SK-N-SH (cell line): ENCODE results near the gene PCBD1. TPM values are rescaled to one million over a fixed set of nuclear protein-coding genes. Genes with fewer than 3 reads are reported as not detected.

ENCODE experiments used
- CTCF ChIA-PET: fragments of 300-600, 350-600 bp; formaldehyde crosslinking; extraction: SDS; loops from one replicate; lab custom pipeline; 2021; lab: Yijun Ruan, JAX
- POLR2A ChIA-PET: fragments of 350-600 bp; sonication (Branson Sonifier 250); formaldehyde crosslinking; extraction: SDS; loops from one replicate; lab custom pipeline; 2020; ENCODE audit warnings: antibody characterized with exemption, inconsistent platforms; lab: Yijun Ruan, JAX
- DNase-seq: peaks from one replicate; pipeline ENCODE4 v3.0.0; 2012
- H2AFZ ChIP-seq: fragments of 200-600 bp; sonication (generic); 2 replicates; pipeline ENCODE4 v1.8.1; 2016; ENCODE audit warnings: antibody characterized with exemption, mild to moderate bottlenecking, low read depth
- H3F3A ChIP-seq: fragments of 200-600 bp; sonication (generic); replicated peaks from 2 replicates; pipeline ENCODE3; 2016; ENCODE audit warnings: antibody characterized with exemption, mild to moderate bottlenecking; ENCODE audit not compliant: insufficient read depth
- H3K27ac ChIP-seq, 2 experiments: fragments of 200-500 bp in 1 of 2; fragments of 200-600 bp in 1 of 2; sonication (Bioruptor generic) in 1 of 2; sonication (generic), shearing (Covaris generic) in 1 of 2; 2 replicates each; pipeline versions ENCODE4 v1.5.1 to v1.6.1; 2014 to 2016; ENCODE audit warnings: low read depth in 2 of 2, inconsistent platforms in 1 of 2, low read length in 1 of 2, mild to moderate bottlenecking in 1 of 2, mixed read lengths in 1 of 2
- H3K27me3 ChIP-seq: fragments of 200-600 bp; sonication (generic), shearing (Covaris generic); 2 replicates; pipeline ENCODE4 v1.6.1; 2016; ENCODE audit warnings: mixed run types; ENCODE audit not compliant: insufficient read depth
- H3K36me3 ChIP-seq, 2 experiments: fragments of 200-500 bp in 1 of 2; fragments of 200-600 bp in 1 of 2; sonication (Bioruptor generic) in 1 of 2; sonication (generic) in 1 of 2; replicated peaks in 1 of 2; 2 replicates each; pipeline versions ENCODE3 to v1.5.1; 2014 to 2016; ENCODE audit warnings: low read length in 1 of 2, mild to moderate bottlenecking in 1 of 2; ENCODE audit not compliant: insufficient read depth in 2 of 2, control insufficient read depth in 1 of 2
- H3K4me1 ChIP-seq, 2 experiments: fragments of 200-500 bp in 1 of 2; fragments of 200-600 bp in 1 of 2; sonication (Bioruptor generic) in 1 of 2; sonication (generic), shearing (Covaris generic) in 1 of 2; 2 replicates each; pipeline versions ENCODE4 v1.5.1 to v1.6.1; 2014 to 2016; ENCODE audit warnings: low read depth in 1 of 2, low read length in 1 of 2, mixed run types in 1 of 2; ENCODE audit not compliant: insufficient read depth in 2 of 2, control insufficient read depth in 1 of 2
- H3K4me2 ChIP-seq: fragments of 200-600 bp; sonication (generic), shearing (Covaris generic); 2 replicates; pipeline ENCODE4 v1.6.1; 2017; ENCODE audit warnings: mixed run types
- H3K4me3 ChIP-seq, 2 experiments: fragments of 200-500 bp in 1 of 2; fragments of 200-600 bp in 1 of 2; sonication (Bioruptor generic) in 1 of 2; sonication (generic), shearing (Covaris generic) in 1 of 2; 2 replicates each; pipeline versions ENCODE4 v1.5.1 to v1.8.1; 2014 to 2016; ENCODE audit warnings: low read depth in 2 of 2, inconsistent platforms in 1 of 2, low read length in 1 of 2, mild to moderate bottlenecking in 1 of 2, mixed read lengths in 1 of 2, moderate library complexity in 1 of 2
- H3K79me2 ChIP-seq: fragments of 200-600 bp; sonication (generic); 2 replicates; pipeline ENCODE4 v1.8.1; 2017; ENCODE audit warnings: mild to moderate bottlenecking; ENCODE audit not compliant: insufficient read depth
- H3K9ac ChIP-seq: fragments of 200-600 bp; sonication (generic); 2 replicates; pipeline ENCODE4 v1.6.1; 2017; ENCODE audit warnings: mixed run types
- H3K9me2 ChIP-seq: fragments of 200-600 bp; sonication (generic); 2 replicates; pipeline ENCODE4 v1.6.1; 2017; ENCODE audit warnings: mixed run types
- H3K9me3 ChIP-seq: fragments of 200-600 bp; sonication (generic); 2 replicates; pipeline ENCODE4 v1.6.1; 2017; ENCODE audit warnings: mixed run types, mild to moderate bottlenecking, moderate library complexity
- H4K20me1 ChIP-seq: fragments of 200-600 bp; sonication (generic); 2 replicates; pipeline ENCODE4 v1.6.1; 2017; ENCODE audit warnings: mild to moderate bottlenecking, mixed run types; ENCODE audit not compliant: insufficient read depth
- ELF1 ChIP-seq: IDR thresholded peaks from 2 replicates; pipeline ENCODE4 v1.4.0; 2012
- FOSL2 ChIP-seq: IDR thresholded peaks from 2 replicates; pipeline ENCODE4 v1.4.0; 2012; ENCODE audit warnings: low read depth, mild to moderate bottlenecking, moderate library complexity, borderline replicate concordance
- FOXJ3 ChIP-seq: sonication (generic); formaldehyde crosslinking; IDR thresholded peaks from 2 replicates; pipeline ENCODE4 v1.5.1; 2020; ENCODE audit warnings: mild to moderate bottlenecking, missing genetic modification reagents
- GATA2 ChIP-seq: sonication (generic); formaldehyde crosslinking; IDR thresholded peaks from 2 replicates; pipeline ENCODE4 v1.5.0; 2020; ENCODE audit warnings: mild to moderate bottlenecking, missing genetic modification reagents
- MEF2A ChIP-seq: IDR thresholded peaks from 2 replicates; pipeline ENCODE4 v1.4.0; 2012; ENCODE audit warnings: low read depth, borderline replicate concordance
- MXI1 ChIP-seq: IDR thresholded peaks from 2 replicates; pipeline ENCODE4 v1.6.1; 2012; ENCODE audit warnings: mild to moderate bottlenecking, low read depth, low read length, improper control_type of control experiment
- NRF1 ChIP-seq: IDR thresholded peaks from 2 replicates; pipeline ENCODE4 v1.6.1; 2012; ENCODE audit warnings: low read depth, mild to moderate bottlenecking, low read length
- RAD21 ChIP-seq: IDR thresholded peaks from 2 replicates; pipeline ENCODE4 v1.6.1; 2012; ENCODE audit warnings: mild to moderate bottlenecking, low read length
- RFX5 ChIP-seq: IDR thresholded peaks from 2 replicates; pipeline ENCODE4 v1.6.1; 2012; ENCODE audit warnings: mild to moderate bottlenecking, improper control_type of control experiment, low read length
- RXRA ChIP-seq: IDR thresholded peaks from 2 replicates; pipeline ENCODE4 v1.4.0; 2012; ENCODE audit warnings: low read depth, mild to moderate bottlenecking, borderline replicate concordance
- TCF12 ChIP-seq: IDR thresholded peaks from 2 replicates; pipeline ENCODE4 v1.4.0; 2012
- TEAD4 ChIP-seq: IDR thresholded peaks from 2 replicates; pipeline ENCODE4 v1.4.0; 2012; ENCODE audit warnings: mild to moderate bottlenecking, borderline replicate concordance; ENCODE audit not compliant: insufficient read depth
- WGBS: methylation state at CpG from one replicate; pipeline ENCODE4 v1.1.6; 2017; ENCODE audit warnings: low lambda C conversion rate; 5-methylcytosine and 5-hydroxymethylcytosine counted together
- polyA plus RNA-seq, 3 experiments: library from polyadenylated mRNA; depleted of rRNA; stranded (reverse); fragments of >200 nt; gene quantifications; 2 replicates each; pipeline ENCODE4 v1.2.3, GENCODE V29; 2012
- TF ChIP-seq, protein P1 (sequence below): fragments of 150-350 bp; IDR thresholded peaks from 2 replicates; pipeline ENCODE4 v1.6.1; 2016; ENCODE audit warnings: mild to moderate bottlenecking, low read depth, low read length
- TF ChIP-seq, protein P2 (sequence below): fragments of 150-350 bp; IDR thresholded peaks from 2 replicates; pipeline ENCODE4 v1.6.1; 2017; ENCODE audit warnings: antibody characterized with exemption, low read length, low read depth, borderline replicate concordance
- TF ChIP-seq, protein P3 (sequence below): IDR thresholded peaks from 2 replicates; pipeline ENCODE4; 2012
- TF ChIP-seq, protein P4 (sequence below): IDR thresholded peaks from 2 replicates; pipeline ENCODE4 v1.4.0; 2012; ENCODE audit warnings: low read depth, borderline replicate concordance

Gene PCBD1
- polyA plus RNA-seq, 1 of the 3 experiments (the other 2 are of a cell fraction) = 112 TPM

DNA sequence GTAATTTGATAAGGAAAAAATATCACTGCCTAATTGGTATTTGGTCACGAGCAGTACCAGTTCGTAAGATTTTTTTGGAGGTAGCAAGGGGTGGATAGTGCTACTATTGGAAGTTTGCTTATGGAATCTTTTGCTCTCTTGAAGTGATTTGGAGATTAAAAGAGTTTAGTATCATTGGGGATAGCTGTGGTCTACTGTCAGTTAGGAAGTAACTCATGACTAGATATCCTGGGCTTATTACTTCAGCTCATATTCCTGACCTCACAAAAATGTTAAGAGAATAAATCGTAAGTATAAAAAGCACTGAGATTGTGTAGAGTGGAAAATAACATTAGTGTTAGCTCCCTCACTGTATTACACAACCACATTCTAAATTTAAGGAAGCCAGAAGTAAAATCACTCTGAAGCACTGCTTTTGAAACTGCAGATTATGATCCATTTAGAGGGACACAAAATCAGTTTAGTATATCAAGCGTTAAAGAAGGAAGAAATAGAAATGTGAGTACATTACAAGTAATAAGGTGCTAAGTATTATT lies 50.0 kb downstream of the PCBD1 start:
- H3K9me3 ChIP-seq = no peaks in the 10 kb centered on the region
- no peak overlapping the region for H3K9ac ChIP-seq
- H3F3A ChIP-seq = peaks cover 32% of the 10 kb centered on the region
- no peaks in the 10 kb centered on the region for H3K9me2 ChIP-seq
- 52% methylated on average over 4 of the region's 4 CpGs for WGBS
- peaks cover 35 to 39% of the 10 kb centered on the region in 2 experiments for H3K36me3 ChIP-seq
- no peak overlapping the region for H2AFZ ChIP-seq
- DNase-seq = no peak
- peak overlapping the region in 1 of 2 experiments; percentile 35; a peak in 2 of 4 replicates for H3K27ac ChIP-seq
- no peaks in the 10 kb centered on the region for H3K27me3 ChIP-seq
- CTCF ChIA-PET = interaction anchor here (1.1 kb wide), 1 partner anchor 17 kb away, joined by 3 read pairs; no protein-coding TSS in a partner anchor
- peaks cover 6 to 22% of the 10 kb centered on the region in 2 experiments for H3K4me1 ChIP-seq
- POLR2A ChIA-PET = no interaction called here
- H3K4me2 ChIP-seq = no peak overlapping the region
- no peak overlapping the region for H3K4me3 ChIP-seq
- no peak for TF ChIP-seq RAD21
- TF ChIP-seq, protein P1, sequence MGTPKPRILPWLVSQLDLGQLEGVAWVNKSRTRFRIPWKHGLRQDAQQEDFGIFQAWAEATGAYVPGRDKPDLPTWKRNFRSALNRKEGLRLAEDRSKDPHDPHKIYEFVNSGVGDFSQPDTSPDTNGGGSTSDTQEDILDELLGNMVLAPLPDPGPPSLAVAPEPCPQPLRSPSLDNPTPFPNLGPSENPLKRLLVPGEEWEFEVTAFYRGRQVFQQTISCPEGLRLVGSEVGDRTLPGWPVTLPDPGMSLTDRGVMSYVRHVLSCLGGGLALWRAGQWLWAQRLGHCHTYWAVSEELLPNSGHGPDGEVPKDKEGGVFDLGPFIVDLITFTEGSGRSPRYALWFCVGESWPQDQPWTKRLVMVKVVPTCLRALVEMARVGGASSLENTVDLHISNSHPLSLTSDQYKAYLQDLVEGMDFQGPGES = no peak
- TF ChIP-seq RXRA = no peak
- TF ChIP-seq MXI1 = no peak
- TF ChIP-seq RFX5 = no peak
- TF ChIP-seq NRF1 = no peak
- TF ChIP-seq FOXJ3 = no peak
- no peak for TF ChIP-seq MEF2A
- no peak for TF ChIP-seq GATA2 (CRISPR knock-in tag)
- TF ChIP-seq, protein P2, sequence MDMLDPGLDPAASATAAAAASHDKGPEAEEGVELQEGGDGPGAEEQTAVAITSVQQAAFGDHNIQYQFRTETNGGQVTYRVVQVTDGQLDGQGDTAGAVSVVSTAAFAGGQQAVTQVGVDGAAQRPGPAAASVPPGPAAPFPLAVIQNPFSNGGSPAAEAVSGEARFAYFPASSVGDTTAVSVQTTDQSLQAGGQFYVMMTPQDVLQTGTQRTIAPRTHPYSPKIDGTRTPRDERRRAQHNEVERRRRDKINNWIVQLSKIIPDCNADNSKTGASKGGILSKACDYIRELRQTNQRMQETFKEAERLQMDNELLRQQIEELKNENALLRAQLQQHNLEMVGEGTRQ = no peak
- TF ChIP-seq, protein P3, sequence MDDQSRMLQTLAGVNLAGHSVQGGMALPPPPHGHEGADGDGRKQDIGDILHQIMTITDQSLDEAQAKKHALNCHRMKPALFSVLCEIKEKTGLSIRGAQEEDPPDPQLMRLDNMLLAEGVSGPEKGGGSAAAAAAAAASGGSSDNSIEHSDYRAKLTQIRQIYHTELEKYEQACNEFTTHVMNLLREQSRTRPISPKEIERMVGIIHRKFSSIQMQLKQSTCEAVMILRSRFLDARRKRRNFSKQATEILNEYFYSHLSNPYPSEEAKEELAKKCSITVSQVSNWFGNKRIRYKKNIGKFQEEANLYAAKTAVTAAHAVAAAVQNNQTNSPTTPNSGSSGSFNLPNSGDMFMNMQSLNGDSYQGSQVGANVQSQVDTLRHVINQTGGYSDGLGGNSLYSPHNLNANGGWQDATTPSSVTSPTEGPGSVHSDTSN = no peak
- no peak for TF ChIP-seq TCF12
- TF ChIP-seq TEAD4 = no peak
- peaks cover 96% of the 10 kb centered on the region for H3K79me2 ChIP-seq
- no peaks in the 10 kb centered on the region for H4K20me1 ChIP-seq

DNA sequence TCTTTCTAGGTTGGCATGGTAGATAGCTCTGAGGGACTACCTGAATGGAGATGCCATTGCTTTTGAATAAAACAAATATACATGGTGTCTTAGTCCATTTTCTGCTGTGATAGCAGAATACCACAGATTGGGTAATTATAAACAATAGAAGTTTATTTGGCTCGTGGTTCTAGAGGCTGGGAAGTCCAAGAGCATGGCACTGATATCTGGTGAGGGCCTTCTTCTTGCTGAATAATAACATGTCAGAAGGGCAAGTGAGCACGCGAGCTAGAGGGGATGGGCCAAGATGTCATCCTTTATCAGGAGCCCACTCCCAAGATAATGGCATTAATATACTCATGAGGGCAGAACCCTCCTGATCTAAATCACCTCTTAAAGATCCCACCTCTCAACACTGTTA lies 50.7 kb downstream of the PCBD1 start:
- Histone ChIP-seq H3K9me3 (no peaks in the 10 kb centered on the region), H3K4me1 (peaks cover 12 to 25% of the 10 kb centered on the region in 2 experiments), H4K20me1 (no peaks in the 10 kb centered on the region), H3F3A (peaks cover 38% of the 10 kb centered on the region), H3K4me2 (no peak overlapping the region), H3K79me2 (peaks cover 90% of the 10 kb centered on the region), H3K27ac (peak overlapping the region in 1 of 2 experiments; percentile 35; a peak in 2 of 4 replicates), H3K9me2 (no peaks in the 10 kb centered on the region), H3K9ac (no peak overlapping the region), H3K27me3 (no peaks in the 10 kb centered on the region), H3K36me3 (peaks cover 35 to 37% of the 10 kb centered on the region in 2 experiments), H2AFZ (no peak overlapping the region), H3K4me3 (no peak overlapping the region)
- POLR2A ChIA-PET = no interaction called here
- 96% methylated on average over 3 of the region's 3 CpGs for WGBS
- CTCF ChIA-PET = interaction anchor here (1.1 to 1.5 kb wide), 2 partner anchors 18 to 19 kb away, joined by 3 read pairs; no protein-coding TSS in a partner anchor
- no peak for DNase-seq
- no peak for TF ChIP-seq FOSL2
- no peak for TF ChIP-seq ELF1
- TF ChIP-seq, protein P4, sequence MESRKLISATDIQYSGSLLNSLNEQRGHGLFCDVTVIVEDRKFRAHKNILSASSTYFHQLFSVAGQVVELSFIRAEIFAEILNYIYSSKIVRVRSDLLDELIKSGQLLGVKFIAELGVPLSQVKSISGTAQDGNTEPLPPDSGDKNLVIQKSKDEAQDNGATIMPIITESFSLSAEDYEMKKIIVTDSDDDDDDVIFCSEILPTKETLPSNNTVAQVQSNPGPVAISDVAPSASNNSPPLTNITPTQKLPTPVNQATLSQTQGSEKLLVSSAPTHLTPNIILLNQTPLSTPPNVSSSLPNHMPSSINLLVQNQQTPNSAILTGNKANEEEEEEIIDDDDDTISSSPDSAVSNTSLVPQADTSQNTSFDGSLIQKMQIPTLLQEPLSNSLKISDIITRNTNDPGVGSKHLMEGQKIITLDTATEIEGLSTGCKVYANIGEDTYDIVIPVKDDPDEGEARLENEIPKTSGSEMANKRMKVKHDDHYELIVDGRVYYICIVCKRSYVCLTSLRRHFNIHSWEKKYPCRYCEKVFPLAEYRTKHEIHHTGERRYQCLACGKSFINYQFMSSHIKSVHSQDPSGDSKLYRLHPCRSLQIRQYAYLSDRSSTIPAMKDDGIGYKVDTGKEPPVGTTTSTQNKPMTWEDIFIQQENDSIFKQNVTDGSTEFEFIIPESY = no peak
- no peak for TF ChIP-seq RXRA
- TF ChIP-seq, protein P1 = no peak
